Measurements from ENCODE around the gene FOXO3.
A peak's percentile ranks its signal among the peaks of the same experiment; 100 is the strongest.
"Not testable (repeated sequence)": the region's sequence is repeated elsewhere in the genome, so short reads cannot be mapped to it uniquely, and the experiment has no call there.

Gene FOXO3

GRCh38 chr6:108560463-108561308 lies at the start of gene FOXO3:
TSS of gene FOXO3 (plus strand) at chr6:108560917. CDS start at chr6:108561209, 292 bp downstream.
- DNase-seq = peak; percentile 56

- no peak for DNase-seq
Measured at GRCh38 chr6:108518714-108519576, 41.8 kb upstream of the FOXO3 start.

GRCh38 chr6:108521616-108522107 lies 39.1 kb upstream of the FOXO3 start:
- no peak for DNase-seq

GRCh38 chr6:108523697-108524096 lies 37.0 kb upstream of the FOXO3 start:
- DNase-seq = no peak

- DNase-seq = no peak
Measured at GRCh38 chr6:108524528-108525248, 36.0 kb upstream of the FOXO3 start.

GRCh38 chr6:108526739-108527174 lies 34.0 kb upstream of the FOXO3 start:
- peak; percentile 5 for DNase-seq

- no peak for DNase-seq
Measured at GRCh38 chr6:108528878-108529277, 31.8 kb upstream of the FOXO3 start.

- DNase-seq = no peak
Measured at GRCh38 chr6:108531332-108531731, 29.4 kb upstream of the FOXO3 start.

- no peak for DNase-seq
Measured at GRCh38 chr6:108535114-108535742, 25.5 kb upstream of the FOXO3 start.

- DNase-seq = not testable (repeated sequence)
Measured at GRCh38 chr6:108535920-108536535, 24.7 kb upstream of the FOXO3 start.

GRCh38 chr6:108541843-108542759 lies 18.6 kb upstream of the FOXO3 start:
- peak; percentile 51 for DNase-seq

GRCh38 chr6:108543175-108543940 lies 17.4 kb upstream of the FOXO3 start:
- DNase-seq = no peak

- DNase-seq = no peak
Measured at GRCh38 chr6:108544606-108545005, 16.1 kb upstream of the FOXO3 start.

GRCh38 chr6:108546079-108547049 lies 14.4 kb upstream of the FOXO3 start:
- DNase-seq = no peak

- no peak for DNase-seq
Measured at GRCh38 chr6:108549241-108549640, 11.5 kb upstream of the FOXO3 start.

GRCh38 chr6:108549741-108550140 lies 11.0 kb upstream of the FOXO3 start:
- no peak for DNase-seq

GRCh38 chr6:108550256-108550655 lies 10.5 kb upstream of the FOXO3 start:
- no peak for DNase-seq

- no peak for DNase-seq
Measured at GRCh38 chr6:108555399-108556052, 5.2 kb upstream of the FOXO3 start.

All from DMS79 treated with DMSO at 0.1 percent for 48 hours (cell line).